ENCODE data around the gene TOP3A.

Gene TOP3A

DNA sequence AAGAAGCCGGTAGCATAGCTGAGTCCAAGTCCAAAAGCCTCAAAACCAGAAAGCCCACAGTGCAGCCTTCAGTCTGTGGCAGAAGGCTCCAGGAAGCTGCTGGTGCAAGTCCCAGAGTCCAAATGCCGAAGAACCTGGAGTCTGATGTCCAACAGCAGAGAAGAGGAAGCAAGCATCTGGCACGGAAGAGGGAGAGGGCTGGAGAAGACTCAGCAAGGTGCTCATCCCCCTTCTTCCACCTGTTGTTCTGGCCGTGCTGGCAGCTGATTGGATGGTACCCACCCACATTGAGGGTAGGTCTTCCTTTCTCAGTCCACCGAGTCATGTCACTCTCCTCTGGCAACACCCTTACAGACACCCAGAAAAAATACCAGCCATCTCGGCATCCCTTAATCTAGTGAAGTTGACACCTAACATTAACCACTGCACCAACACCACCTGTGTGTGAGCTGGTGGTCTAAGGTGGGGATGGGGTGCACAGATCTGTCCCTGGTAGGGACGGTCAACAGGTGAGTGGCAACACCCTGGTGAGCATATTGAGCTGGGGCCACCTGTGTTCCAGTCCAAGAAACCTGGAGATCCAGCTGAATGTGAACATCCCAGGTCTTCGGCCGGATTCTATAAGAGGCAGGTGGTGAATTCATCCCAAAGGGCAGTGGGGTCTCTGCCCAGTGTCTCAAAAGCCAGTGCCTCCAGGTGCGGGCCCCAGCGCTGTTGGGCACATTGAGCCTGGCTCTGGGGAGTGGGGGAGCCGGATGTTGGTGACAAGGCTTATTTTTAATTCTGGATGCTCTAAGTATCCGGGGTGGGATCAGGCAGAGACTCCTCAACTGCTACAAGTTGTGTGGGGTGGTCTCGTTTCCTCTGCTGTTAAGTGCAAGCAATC, 44.5 kb downstream of the TOP3A start:
- Histone ChIP-seq H3K36me3 (ENCODE audit: control insufficient read depth in 1 of 2, insufficient read depth in 2 of 2, low read length in 2 of 2) (peaks cover 20 to 21% of the 10 kb centered on the region in 2 donors), H3K27ac (ENCODE audit: low read length) (no peak overlapping the region), H3K4me3 (ENCODE audit: low read depth in 1 of 2, low read length in 2 of 2) (no peak overlapping the region), H3K27me3 (ENCODE audit: low read depth, low read length) (no peaks in the 10 kb centered on the region), H3K9me3 (ENCODE audit: control insufficient read depth in 1 of 2, low read length in 2 of 2) (no peaks in the 10 kb centered on the region), H3K4me1 (ENCODE audit: control insufficient read depth in 1 of 2, insufficient read depth in 2 of 2, low read length in 2 of 2) (no peaks in the 10 kb centered on the region)

GRCh38 chr17:18267927-18268711, 46.7 kb downstream of the TOP3A start:
- Histone ChIP-seq H3K36me3 (ENCODE audit: control insufficient read depth in 1 of 2, insufficient read depth in 2 of 2, low read length in 2 of 2) (peaks cover 17 to 28% of the 10 kb centered on the region in 2 donors), H3K4me1 (ENCODE audit: control insufficient read depth in 1 of 2, insufficient read depth in 2 of 2, low read length in 2 of 2) (no peaks in the 10 kb centered on the region), H3K27ac (ENCODE audit: low read length) (no peak overlapping the region), H3K9me3 (ENCODE audit: control insufficient read depth in 1 of 2, low read length in 2 of 2) (no peaks in the 10 kb centered on the region), H3K27me3 (ENCODE audit: low read depth, low read length) (no peaks in the 10 kb centered on the region), H3K4me3 (ENCODE audit: low read depth in 1 of 2, low read length in 2 of 2) (no peak overlapping the region)

GRCh38 chr17:18267366-18267765, 47.4 kb downstream of the TOP3A start:
- Histone ChIP-seq H3K9me3 (ENCODE audit: control insufficient read depth in 1 of 2, low read length in 2 of 2) (no peaks in the 10 kb centered on the region), H3K4me3 (ENCODE audit: low read depth in 1 of 2, low read length in 2 of 2) (no peak overlapping the region), H3K4me1 (ENCODE audit: control insufficient read depth in 1 of 2, insufficient read depth in 2 of 2, low read length in 2 of 2) (peaks cover 0 to 4% of the 10 kb centered on the region in 2 donors), H3K27ac (ENCODE audit: low read length) (no peak overlapping the region), H3K27me3 (ENCODE audit: low read depth, low read length) (no peaks in the 10 kb centered on the region), H3K36me3 (ENCODE audit: control insufficient read depth in 1 of 2, insufficient read depth in 2 of 2, low read length in 2 of 2) (peaks cover 14 to 32% of the 10 kb centered on the region in 2 donors)

GRCh38 chr17:18263885-18264682, 50.7 kb downstream of the TOP3A start:
- Histone ChIP-seq H3K9me3 (ENCODE audit: control insufficient read depth in 1 of 2, low read length in 2 of 2) (no peaks in the 10 kb centered on the region), H3K27me3 (ENCODE audit: low read depth, low read length) (no peaks in the 10 kb centered on the region), H3K4me3 (ENCODE audit: low read depth in 1 of 2, low read length in 2 of 2) (no peak overlapping the region), H3K27ac (ENCODE audit: low read length) (no peak overlapping the region), H3K36me3 (ENCODE audit: control insufficient read depth in 1 of 2, insufficient read depth in 2 of 2, low read length in 2 of 2) (peaks cover 11 to 36% of the 10 kb centered on the region in 2 donors), H3K4me1 (ENCODE audit: control insufficient read depth in 1 of 2, insufficient read depth in 2 of 2, low read length in 2 of 2) (peaks cover 8 to 28% of the 10 kb centered on the region in 2 donors)

DNA sequence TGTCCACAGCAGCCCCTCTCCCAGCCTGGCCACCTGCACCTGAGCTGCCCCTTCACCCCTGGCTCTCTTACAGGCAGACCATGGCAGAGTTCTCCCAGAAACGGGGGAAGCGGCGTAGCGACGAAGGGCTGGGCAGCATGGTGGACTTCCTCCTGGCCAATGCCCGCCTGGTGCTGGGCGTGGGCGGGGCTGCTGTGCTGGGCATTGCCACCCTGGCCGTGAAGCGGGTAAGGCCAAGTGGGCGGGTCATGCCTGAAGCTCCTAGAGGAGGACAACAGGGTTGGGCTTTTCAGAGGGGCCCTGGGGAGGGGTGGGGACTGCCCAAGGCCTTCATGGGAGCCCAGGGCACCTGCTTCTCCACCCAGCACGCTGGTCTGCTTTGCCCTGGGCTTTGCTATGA, 52.2 kb downstream of the TOP3A start:
- H3K27ac ChIP-seq (ENCODE audit: low read length) = no peak overlapping the region
- peaks cover 11 to 41% of the 10 kb centered on the region in 2 donors for H3K36me3 ChIP-seq (ENCODE audit: control insufficient read depth in 1 of 2, insufficient read depth in 2 of 2, low read length in 2 of 2)
- H3K4me3 ChIP-seq (ENCODE audit: low read depth in 1 of 2, low read length in 2 of 2) = no peak overlapping the region
- no peaks in the 10 kb centered on the region for H3K9me3 ChIP-seq (ENCODE audit: control insufficient read depth in 1 of 2, low read length in 2 of 2)
- no peaks in the 10 kb centered on the region for H3K27me3 ChIP-seq (ENCODE audit: low read depth, low read length)
- peaks cover 8 to 29% of the 10 kb centered on the region in 2 donors for H3K4me1 ChIP-seq (ENCODE audit: control insufficient read depth in 1 of 2, insufficient read depth in 2 of 2, low read length in 2 of 2)

- Histone ChIP-seq H3K9me3 (ENCODE audit: control insufficient read depth in 1 of 2, low read length in 2 of 2) (no peaks in the 10 kb centered on the region), H3K27me3 (ENCODE audit: low read depth, low read length) (no peaks in the 10 kb centered on the region), H3K4me3 (ENCODE audit: low read depth in 1 of 2, low read length in 2 of 2) (no peak overlapping the region), H3K27ac (ENCODE audit: low read length) (no peak overlapping the region), H3K4me1 (ENCODE audit: control insufficient read depth in 1 of 2, insufficient read depth in 2 of 2, low read length in 2 of 2) (peaks cover 13 to 34% of the 10 kb centered on the region in 2 donors), H3K36me3 (ENCODE audit: control insufficient read depth in 1 of 2, insufficient read depth in 2 of 2, low read length in 2 of 2) (peaks cover 11 to 41% of the 10 kb centered on the region in 2 donors)
Measured at GRCh38 chr17:18262111-18262510, 52.7 kb downstream of the TOP3A start.

GRCh38 chr17:18261659-18262058, 53.1 kb downstream of the TOP3A start:
- peak overlapping the region; percentile 77 for H3K27ac ChIP-seq (ENCODE audit: low read length)
- H3K9me3 ChIP-seq (ENCODE audit: control insufficient read depth in 1 of 2, low read length in 2 of 2) = no peaks in the 10 kb centered on the region
- H3K36me3 ChIP-seq (ENCODE audit: control insufficient read depth in 1 of 2, insufficient read depth in 2 of 2, low read length in 2 of 2) = peaks cover 11 to 42% of the 10 kb centered on the region in 2 donors
- no peaks in the 10 kb centered on the region for H3K27me3 ChIP-seq (ENCODE audit: low read depth, low read length)
- H3K4me3 ChIP-seq (ENCODE audit: low read depth in 1 of 2, low read length in 2 of 2) = peak overlapping the region; percentile 75 to 97
- peaks cover 17 to 38% of the 10 kb centered on the region in 2 donors for H3K4me1 ChIP-seq (ENCODE audit: control insufficient read depth in 1 of 2, insufficient read depth in 2 of 2, low read length in 2 of 2)

- Histone ChIP-seq H3K4me1 (ENCODE audit: control insufficient read depth in 1 of 2, insufficient read depth in 2 of 2, low read length in 2 of 2) (peaks cover 18 to 43% of the 10 kb centered on the region in 2 donors), H3K4me3 (ENCODE audit: low read depth in 1 of 2, low read length in 2 of 2) (peak overlapping the region; percentile 75 to 97), H3K27me3 (ENCODE audit: low read depth, low read length) (no peaks in the 10 kb centered on the region), H3K27ac (ENCODE audit: low read length) (peak overlapping the region; percentile 77), H3K9me3 (ENCODE audit: control insufficient read depth in 1 of 2, low read length in 2 of 2) (no peaks in the 10 kb centered on the region), H3K36me3 (ENCODE audit: control insufficient read depth in 1 of 2, insufficient read depth in 2 of 2, low read length in 2 of 2) (peaks cover 13 to 47% of the 10 kb centered on the region in 2 donors)
Measured at GRCh38 chr17:18261146-18261515, 53.7 kb downstream of the TOP3A start.

- peaks cover 18 to 43% of the 10 kb centered on the region in 2 donors for H3K4me1 ChIP-seq (ENCODE audit: control insufficient read depth in 1 of 2, insufficient read depth in 2 of 2, low read length in 2 of 2)
- H3K9me3 ChIP-seq (ENCODE audit: control insufficient read depth in 1 of 2, low read length in 2 of 2) = no peaks in the 10 kb centered on the region
- peak within 1 kb of the TSS; percentile 77 for H3K27ac ChIP-seq (ENCODE audit: low read length)
- no peaks in the 10 kb centered on the region for H3K27me3 ChIP-seq (ENCODE audit: low read depth, low read length)
- peak within 1 kb of the TSS; percentile 75 to 97 for H3K4me3 ChIP-seq (ENCODE audit: low read depth in 1 of 2, low read length in 2 of 2)
- H3K36me3 ChIP-seq (ENCODE audit: control insufficient read depth in 1 of 2, insufficient read depth in 2 of 2, low read length in 2 of 2) = peaks cover 19 to 49% of the 10 kb centered on the region in 2 donors
Measured at GRCh38 chr17:18260332-18261145, 54.3 kb downstream of the TOP3A start, which contains the start of gene MIEF2. MIEF2 (plus strand) TSS chr17:18260662; CDS start chr17:18262721, 2,059 bp downstream.

- peaks cover 18 to 43% of the 10 kb centered on the region in 2 donors for H3K4me1 ChIP-seq (ENCODE audit: control insufficient read depth in 1 of 2, insufficient read depth in 2 of 2, low read length in 2 of 2)
- H3K9me3 ChIP-seq (ENCODE audit: control insufficient read depth in 1 of 2, low read length in 2 of 2) = no peaks in the 10 kb centered on the region
- H3K27ac ChIP-seq (ENCODE audit: low read length) = peak overlapping the region; percentile 51
- H3K4me3 ChIP-seq (ENCODE audit: low read depth in 1 of 2, low read length in 2 of 2) = peak overlapping the region; percentile 75 to 97
- H3K36me3 ChIP-seq (ENCODE audit: control insufficient read depth in 1 of 2, insufficient read depth in 2 of 2, low read length in 2 of 2) = peaks cover 17 to 49% of the 10 kb centered on the region in 2 donors
- no peaks in the 10 kb centered on the region for H3K27me3 ChIP-seq (ENCODE audit: low read depth, low read length)
Measured at GRCh38 chr17:18259621-18260331, 55.0 kb downstream of the TOP3A start.
